HepG2 (cell line): ENCODE data around the gene ZFP36. TPM values are rescaled to one million over a fixed set of nuclear protein-coding genes. Genes with fewer than 3 reads are reported as not detected.
A peak's percentile ranks its signal among the peaks of the same experiment; 100 is the strongest.

ENCODE experiments used
- ARHGAP35 ChIP-seq: sonication (generic); formaldehyde crosslinking; IDR thresholded peaks from 2 replicates; pipeline ENCODE4 v1.9.0; 2022; ENCODE audit warnings: mild to moderate bottlenecking, inconsistent platforms, moderate library complexity, missing genetic modification reagents, borderline replicate concordance
- BRCA1 ChIP-seq: sonication (generic); formaldehyde crosslinking; IDR thresholded peaks from 2 replicates; pipeline ENCODE4 v1.4.0; 2020; ENCODE audit warnings: missing genetic modification reagents
- CBX2 ChIP-seq, 2 experiments: fragments of 200-600 bp in 1 of 2; sonication (generic); formaldehyde crosslinking in 1 of 2; IDR thresholded peaks; 2 replicates each; pipeline versions ENCODE4 v1.7.0 to v1.8.1; 2018 to 2022; ENCODE audit warnings: low read depth in 2 of 2, low read length in 1 of 2, mild to moderate bottlenecking in 1 of 2, missing genetic modification reagents in 1 of 2
- FOSL1 ChIP-seq: sonication (generic); formaldehyde crosslinking; IDR thresholded peaks from 2 replicates; pipeline ENCODE4 v1.9.0; 2021; ENCODE audit warnings: missing genetic modification reagents, borderline replicate concordance
- GZF1 ChIP-seq: sonication (generic); formaldehyde crosslinking; IDR thresholded peaks from 2 replicates; pipeline ENCODE4 v1.5.1; 2020; ENCODE audit warnings: mild to moderate bottlenecking, missing genetic modification reagents
- HNRNPH1 ChIP-seq: fragments of 200-400 bp; formaldehyde crosslinking; optimal IDR thresholded peaks from 2 replicates; pipeline ENCODE3; 2017; ENCODE audit warnings: mild to moderate bottlenecking, low read depth, low read length
- MNT ChIP-seq: fragments of 450-650 bp; IDR thresholded peaks from 2 replicates; pipeline ENCODE4 v1.6.1; 2016
- MYC ChIP-seq: sonication (generic); formaldehyde crosslinking; IDR thresholded peaks from 2 replicates; pipeline ENCODE4 v1.9.0; 2021; ENCODE audit warnings: missing genetic modification reagents, borderline replicate concordance
- NR2F6 ChIP-seq, 2 experiments: IDR thresholded peaks; 2 replicates each; pipeline ENCODE4 v1.6.1; 2016; ENCODE audit warnings: antibody characterized with exemption in 1 of 2, mild to moderate bottlenecking in 1 of 2
- RFX3 ChIP-seq: IDR thresholded peaks from 2 replicates; pipeline ENCODE4 v1.6.1; 2016; ENCODE audit warnings: missing biosample characterization, missing genetic modification reagents
- SAP130 ChIP-seq: IDR thresholded peaks from 2 replicates; pipeline ENCODE4 v1.6.1; 2016; ENCODE audit warnings: low read depth
- TEAD2 ChIP-seq: sonication (generic); formaldehyde crosslinking; IDR thresholded peaks from 2 replicates; pipeline ENCODE4 v1.9.0; 2021; ENCODE audit warnings: missing genetic modification reagents
- TEAD3 ChIP-seq: optimal IDR thresholded peaks from 2 replicates; pipeline ENCODE3; 2016; ENCODE audit warnings: borderline replicate concordance
- ZBTB10 ChIP-seq: sonication (generic); formaldehyde crosslinking; IDR thresholded peaks from 2 replicates; pipeline ENCODE4 v1.4.0; 2020; ENCODE audit warnings: missing genetic modification reagents, borderline replicate concordance
- ZBTB4 ChIP-seq: sonication (generic); formaldehyde crosslinking; IDR thresholded peaks from 2 replicates; pipeline ENCODE4 v1.4.0; 2020; ENCODE audit warnings: missing genetic modification reagents, mild to moderate bottlenecking, borderline replicate concordance
- ZNF124 ChIP-seq: sonication (generic); formaldehyde crosslinking; IDR thresholded peaks from 2 replicates; pipeline ENCODE4 v1.4.0; 2020; ENCODE audit warnings: missing genetic modification reagents
- ZNF260 ChIP-seq: sonication (generic); formaldehyde crosslinking; IDR thresholded peaks from 2 replicates; pipeline ENCODE4 v1.4.0; 2020; ENCODE audit warnings: missing genetic modification reagents, low read depth, mild to moderate bottlenecking, borderline replicate concordance
- ZNF292 ChIP-seq: sonication (generic); formaldehyde crosslinking; IDR thresholded peaks from 2 replicates; pipeline ENCODE4 v1.8.1; 2022; ENCODE audit warnings: mild to moderate bottlenecking, low read depth, missing genetic modification reagents, borderline replicate concordance
- ZNF501 ChIP-seq: sonication (generic); formaldehyde crosslinking; IDR thresholded peaks from 2 replicates; pipeline ENCODE4 v1.5.1; 2020; ENCODE audit warnings: mild to moderate bottlenecking, moderate library complexity, missing genetic modification reagents
- ZNF629 ChIP-seq: sonication (generic); formaldehyde crosslinking; conservative IDR thresholded peaks from 2 replicates; pipeline ENCODE4 v1.5.0; 2020; ENCODE audit warnings: missing genetic modification reagents
- ZNF747 ChIP-seq: sonication (generic); formaldehyde crosslinking; IDR thresholded peaks from 2 replicates; pipeline ENCODE4 v1.8.1; 2023; ENCODE audit warnings: missing genetic modification reagents, mild to moderate bottlenecking, borderline replicate concordance
- ZNF782 ChIP-seq: sonication (generic); formaldehyde crosslinking; IDR thresholded peaks from 2 replicates; pipeline ENCODE4 v1.4.0; 2020; ENCODE audit warnings: missing genetic modification reagents, mild to moderate bottlenecking, borderline replicate concordance
- polyA plus RNA-seq, 8 experiments: library from polyadenylated mRNA; depleted of rRNA in 3 of 8; stranded (reverse) in 7 of 8; unstranded in 1 of 8; fragments of >200 nt; fragmentation: Illumina TruSeq in 4 of 8; extraction: Trizol in 4 of 8; gene quantifications; 2 replicates each; pipeline versions ENCODE4 v1.2.1 to v1.2.3, GENCODE V29; 2011 to 2016; ENCODE audit warnings: low read depth in 4 of 8, missing spikeins in 1 of 8, mixed read lengths in 1 of 8; ENCODE audit not compliant: insufficient read depth in 1 of 8
- total RNA-seq, 5 experiments: library from RNA; depleted of rRNA; stranded (reverse); fragments of >200 nt; fragmentation: Illumina TruSeq; extraction: Trizol; gene quantifications; 2 replicates each; pipeline ENCODE4 v1.2.3, GENCODE V29; 2016; ENCODE audit warnings: low read depth in 1 of 5

Gene ZFP36
- total and polyA plus RNA-seq, 2 of the 13 experiments (the other 11 are each of a cell fraction or from before 2014, with no cell fraction given) = 1.4 to 1.7 TPM

GRCh38 chr19:39410017-39410830 is 3.6 kb downstream of the ZFP36 start (continued):
- TF ChIP-seq CBX2 (IDR thresholded peaks at IDR 0.05; ENCODE audit: low read depth, low read length) (no peak), CBX2 (CRISPR knock-in tag; IDR thresholded peaks at IDR 0.05; ENCODE audit: low read depth) (no peak), ARHGAP35 (peak; percentile 44; the same call in 1 of the 2 replicates), ZNF124 (no peak; the same call in 1 of the 2 replicates), ZNF782 (CRISPR knock-in tag) (peak; percentile 36; the same call in 1 of the 2 replicates), TEAD3 (no peak), ZNF629 (CRISPR knock-in tag) (no peak), ZNF501 (CRISPR knock-in tag) (no peak; the same call in 1 of the 2 replicates), MNT (no peak), NR2F6 (IDR thresholded peaks at IDR 0.05) (no peak), NR2F6 (CRISPR knock-in tag; IDR thresholded peaks at IDR 0.05) (no peak), MYC (CRISPR knock-in tag) (no peak), BRCA1 (CRISPR knock-in tag) (no peak), ZNF260 (no peak), SAP130 (CRISPR knock-in tag) (no peak; the same call in 1 of the 2 replicates), HNRNPH1 (no peak), FOSL1 (CRISPR knock-in tag) (no peak), ZNF292 (CRISPR knock-in tag) (no peak), ZNF747 (CRISPR knock-in tag) (no peak), ZBTB4 (CRISPR knock-in tag) (no peak), ZBTB10 (CRISPR knock-in tag) (no peak), GZF1 (CRISPR knock-in tag) (no peak), RFX3 (CRISPR knock-in tag) (no peak), TEAD2 (CRISPR knock-in tag) (no peak)
